Stimulated activated CD4-positive, alpha-beta T cell treated with anti-CD3 and anti-CD28 coated beads, Interleukin-2, amount 100 ng/mL, for 24 hours (primary cell): ENCODE measurements around the gene TBXA2R.

ENCODE experiments used
- DNase-seq, 2 donors: peaks; one replicate each; pipeline ENCODE4 v3.0.0-alpha.2; 2020

TBXA2R gene

GRCh38 chr19:3550947-3551791 lies 55.5 kb downstream of the TBXA2R start:
- DNase-seq: no peak

DNA sequence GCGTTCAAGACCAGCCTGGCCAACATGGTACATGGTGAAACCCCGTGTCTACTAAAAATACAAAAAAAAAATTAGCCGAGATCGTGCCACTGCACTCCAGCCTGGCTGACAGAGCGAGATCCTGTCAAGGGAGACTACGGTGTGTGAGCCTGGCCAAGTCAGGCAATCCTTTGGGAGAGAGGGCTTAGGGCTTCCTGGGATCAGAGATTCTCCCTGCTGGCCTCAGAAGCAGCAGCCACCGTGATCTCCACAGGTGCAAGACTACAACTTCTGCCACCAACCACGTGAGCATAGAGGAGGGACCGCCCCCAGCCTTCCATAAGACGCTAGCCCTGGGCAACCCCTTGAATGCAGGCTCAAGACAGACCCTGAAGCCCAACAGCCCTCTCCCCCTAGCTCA lies 56.9 kb downstream of the TBXA2R start:
- DNase-seq: no peak

DNA sequence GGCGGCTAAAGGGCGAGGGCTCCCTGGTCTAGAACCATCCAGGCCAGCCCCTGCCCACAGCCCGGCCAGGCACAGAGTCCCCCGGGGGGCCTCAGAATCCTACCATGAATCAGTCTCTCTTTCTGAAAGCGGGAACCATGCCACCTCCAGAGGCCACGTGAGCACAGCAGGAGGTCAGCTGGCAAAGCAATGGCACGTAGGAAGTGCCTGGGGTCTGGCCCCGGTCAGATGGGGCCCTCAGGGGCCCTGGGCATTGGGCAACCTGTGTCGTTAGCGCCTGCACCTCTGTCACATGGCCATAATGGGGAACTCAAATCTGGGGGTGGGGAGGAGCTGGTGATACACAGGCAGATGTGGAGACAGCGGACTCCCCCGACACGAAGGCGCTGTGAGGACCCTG lies 58.1 kb downstream of the TBXA2R start:
- DNase-seq: no peak

DNA sequence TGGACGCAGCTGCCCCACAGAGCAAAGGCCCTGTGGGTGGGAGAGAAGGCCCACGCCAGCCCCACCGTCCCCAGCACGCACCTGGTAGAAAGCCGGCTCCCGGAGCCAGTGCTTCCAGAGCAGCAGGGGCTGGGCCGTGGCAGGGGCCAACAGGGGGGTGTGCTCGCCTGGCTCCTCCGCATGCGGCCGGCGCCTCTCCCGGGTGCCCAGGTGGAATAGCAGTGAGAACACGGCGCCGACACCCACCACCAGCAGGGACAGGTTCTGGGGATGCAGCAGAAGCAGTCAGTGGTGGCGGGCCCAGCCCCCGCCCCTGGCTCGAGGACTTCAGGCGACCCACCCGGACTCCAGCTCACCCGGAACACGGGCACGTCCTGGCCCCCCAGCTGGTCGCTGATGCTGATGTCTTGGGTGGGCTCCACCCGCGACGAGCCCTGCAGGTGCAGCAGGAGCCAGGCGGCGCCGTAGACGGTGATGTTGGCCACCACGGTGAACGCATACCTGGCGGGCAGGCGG lies 58.9 kb downstream of the TBXA2R start:
- DNase-seq: no peak

DNA sequence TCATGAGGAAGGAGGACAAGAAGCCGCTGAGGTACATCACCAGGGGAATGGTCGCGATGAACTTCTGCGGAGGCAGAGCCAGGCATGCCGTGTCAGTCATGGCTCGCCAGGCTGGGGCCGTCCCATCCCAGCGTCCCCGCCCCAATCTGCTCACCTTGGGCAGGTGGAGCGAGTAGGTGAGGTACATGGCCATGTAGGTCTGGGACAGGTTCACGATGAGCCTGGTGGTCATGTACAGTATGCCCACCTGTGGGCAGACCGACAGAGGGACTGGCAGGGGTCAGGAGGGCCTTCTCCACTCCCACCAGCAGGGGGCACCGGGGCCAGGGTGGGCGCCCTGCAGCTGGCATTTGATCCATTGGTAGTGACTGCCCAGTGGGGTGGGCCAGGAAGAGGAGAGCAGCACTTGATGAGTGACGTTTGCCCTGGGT lies 59.4 kb downstream of the TBXA2R start:
- DNase-seq: peak; percentile 49

DNA sequence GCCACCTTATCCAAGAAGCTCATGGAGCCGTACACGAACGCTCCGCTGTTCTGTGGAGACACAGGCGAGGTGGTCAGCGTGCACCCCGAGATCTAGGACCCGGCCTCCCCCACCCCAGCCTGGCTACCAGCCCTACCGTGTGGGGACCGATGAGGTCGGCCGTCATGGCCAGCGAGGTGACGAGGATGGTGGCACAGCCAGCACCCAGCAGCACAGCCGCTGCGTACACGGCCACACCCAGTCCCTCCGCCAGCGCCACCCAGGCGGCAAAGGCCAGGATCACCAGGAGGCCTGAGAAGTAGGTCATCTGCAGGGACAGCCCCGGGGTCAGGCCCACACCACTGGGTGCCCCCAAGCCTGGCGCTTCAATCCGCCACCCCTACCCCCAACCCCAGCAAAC lies 60.6 kb downstream of the TBXA2R start:
- no peak for DNase-seq

DNA sequence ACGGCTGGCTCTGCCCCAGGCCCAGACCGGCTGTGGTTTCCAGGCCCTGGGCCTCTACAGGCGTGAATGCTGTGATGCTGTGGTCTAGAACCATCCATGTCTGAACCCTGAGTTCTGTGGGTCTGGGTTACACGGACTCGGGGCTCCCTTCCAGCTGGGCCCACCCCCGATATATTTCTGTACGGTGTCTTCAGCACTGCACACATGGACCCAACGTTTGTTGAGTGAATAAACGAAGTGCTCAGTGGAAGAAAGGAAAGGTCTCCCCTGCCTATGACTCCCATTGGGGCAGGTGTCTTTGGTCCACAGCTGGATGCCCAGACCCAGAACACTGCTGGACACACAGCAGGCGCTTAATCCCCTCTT lies 61.0 kb downstream of the TBXA2R start:
- no peak for DNase-seq

GRCh38 chr19:3544742-3545668 lies 61.7 kb downstream of the TBXA2R start:
- DNase-seq: peak; percentile 87 to 88
